Tibial nerve (tissue), 4 donors: ENCODE data around the gene ZNF425.

Experiments
- EP300 ChIP-seq, 2 donors: sonication (generic); formaldehyde crosslinking; IDR thresholded peaks; one replicate each; pipeline ENCODE4 v1.6.1; 2017; ENCODE audit warnings: antibody characterized with exemption in 2 of 2, mild to moderate bottlenecking in 1 of 2
- POLR2A ChIP-seq, 2 donors: fragments of 450-650 bp; IDR thresholded peaks; one replicate each; pipeline ENCODE4 v1.6.1; 2017; ENCODE audit warnings: antibody characterized with exemption in 2 of 2, mild to moderate bottlenecking in 2 of 2, moderate library complexity in 2 of 2
- TF ChIP-seq, protein P1 (sequence below), 5 experiments: fragments of 200-600 bp in 3 of 5; fragments of 450-650 bp in 2 of 5; sonication (generic) in 3 of 5; IDR thresholded peaks; one replicate each; pipeline ENCODE4 v1.5.1; 2016 to 2019; ENCODE audit warnings: antibody characterized with exemption in 5 of 5, mild to moderate bottlenecking in 3 of 5, moderate library complexity in 2 of 5

GRCh38 chr7:149085866-149086265 is 40.3 kb downstream of the ZNF425 start:
- no peak for TF ChIP-seq POLR2A (IDR thresholded peaks at IDR 0.05)
- TF ChIP-seq EP300 (IDR thresholded peaks at IDR 0.05), result no peak
- TF ChIP-seq, protein P1, sequence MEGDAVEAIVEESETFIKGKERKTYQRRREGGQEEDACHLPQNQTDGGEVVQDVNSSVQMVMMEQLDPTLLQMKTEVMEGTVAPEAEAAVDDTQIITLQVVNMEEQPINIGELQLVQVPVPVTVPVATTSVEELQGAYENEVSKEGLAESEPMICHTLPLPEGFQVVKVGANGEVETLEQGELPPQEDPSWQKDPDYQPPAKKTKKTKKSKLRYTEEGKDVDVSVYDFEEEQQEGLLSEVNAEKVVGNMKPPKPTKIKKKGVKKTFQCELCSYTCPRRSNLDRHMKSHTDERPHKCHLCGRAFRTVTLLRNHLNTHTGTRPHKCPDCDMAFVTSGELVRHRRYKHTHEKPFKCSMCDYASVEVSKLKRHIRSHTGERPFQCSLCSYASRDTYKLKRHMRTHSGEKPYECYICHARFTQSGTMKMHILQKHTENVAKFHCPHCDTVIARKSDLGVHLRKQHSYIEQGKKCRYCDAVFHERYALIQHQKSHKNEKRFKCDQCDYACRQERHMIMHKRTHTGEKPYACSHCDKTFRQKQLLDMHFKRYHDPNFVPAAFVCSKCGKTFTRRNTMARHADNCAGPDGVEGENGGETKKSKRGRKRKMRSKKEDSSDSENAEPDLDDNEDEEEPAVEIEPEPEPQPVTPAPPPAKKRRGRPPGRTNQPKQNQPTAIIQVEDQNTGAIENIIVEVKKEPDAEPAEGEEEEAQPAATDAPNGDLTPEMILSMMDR (IDR thresholded peaks at IDR 0.05), result no peak
